ENCODE measurements around the gene TPGS2. TPM values are rescaled to one million over a fixed set of nuclear protein-coding genes. Genes with fewer than 3 reads are reported as not detected.

TPGS2 gene
- total RNA-seq, 2 experiments from 2014 or later, result 77.0 to 83.1 TPM

DNA sequence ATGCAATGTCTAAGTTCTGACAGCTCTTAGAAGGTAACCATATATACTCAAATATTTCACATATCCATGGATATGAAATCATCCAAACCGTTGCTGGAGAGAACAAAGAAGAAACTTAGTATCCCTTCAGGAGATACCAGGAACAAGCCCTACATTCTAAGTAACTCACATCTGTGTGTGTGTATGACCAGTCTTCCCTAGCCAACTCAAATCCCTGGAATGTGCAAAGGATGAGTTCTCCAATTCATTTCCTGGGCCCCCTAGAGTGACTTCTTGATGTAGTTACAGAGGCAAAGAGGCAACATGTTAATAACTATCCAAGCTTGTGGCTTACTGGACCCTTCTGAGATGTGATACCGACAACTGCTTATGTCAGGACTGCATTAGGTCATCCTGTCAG, 20.1 kb downstream of the TPGS2 start:
- ATAC-seq (no peak), DNase-seq (no peak)
- no peaks in the 10 kb centered on the region for H3K9me3 Mint-ChIP-seq
- no peaks in the 10 kb centered on the region for H3K27me3 Mint-ChIP-seq
- ChIA-PET CTCF (interaction anchor here (0.7 to 5.2 kb wide), 10 partner anchors 10 to 121 kb away, joined by 3 to 58 read pairs (median 4); partner anchors contain the start of genes KIAA1328 and TPGS2), POLR2A (no interaction called here)
- H3K27ac Mint-ChIP-seq, result no peak overlapping the region
- intact Hi-C loops (cut with micrococcal nuclease), result loop anchor here (2.0 to 10.0 kb wide), 2 partner anchors 64 to 120 kb away; no protein-coding TSS in a partner anchor
- TF ChIP-seq, protein P1, sequence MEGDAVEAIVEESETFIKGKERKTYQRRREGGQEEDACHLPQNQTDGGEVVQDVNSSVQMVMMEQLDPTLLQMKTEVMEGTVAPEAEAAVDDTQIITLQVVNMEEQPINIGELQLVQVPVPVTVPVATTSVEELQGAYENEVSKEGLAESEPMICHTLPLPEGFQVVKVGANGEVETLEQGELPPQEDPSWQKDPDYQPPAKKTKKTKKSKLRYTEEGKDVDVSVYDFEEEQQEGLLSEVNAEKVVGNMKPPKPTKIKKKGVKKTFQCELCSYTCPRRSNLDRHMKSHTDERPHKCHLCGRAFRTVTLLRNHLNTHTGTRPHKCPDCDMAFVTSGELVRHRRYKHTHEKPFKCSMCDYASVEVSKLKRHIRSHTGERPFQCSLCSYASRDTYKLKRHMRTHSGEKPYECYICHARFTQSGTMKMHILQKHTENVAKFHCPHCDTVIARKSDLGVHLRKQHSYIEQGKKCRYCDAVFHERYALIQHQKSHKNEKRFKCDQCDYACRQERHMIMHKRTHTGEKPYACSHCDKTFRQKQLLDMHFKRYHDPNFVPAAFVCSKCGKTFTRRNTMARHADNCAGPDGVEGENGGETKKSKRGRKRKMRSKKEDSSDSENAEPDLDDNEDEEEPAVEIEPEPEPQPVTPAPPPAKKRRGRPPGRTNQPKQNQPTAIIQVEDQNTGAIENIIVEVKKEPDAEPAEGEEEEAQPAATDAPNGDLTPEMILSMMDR (IDR thresholded peaks at IDR 0.05), result no peak
- peaks cover 8% of the 10 kb centered on the region for H3K4me1 Mint-ChIP-seq (ENCODE audit: low read depth)
- no peak overlapping the region for H3K4me3 Mint-ChIP-seq
- H3K36me3 Mint-ChIP-seq (ENCODE audit: low read depth), result peaks cover 35% of the 10 kb centered on the region

DNA sequence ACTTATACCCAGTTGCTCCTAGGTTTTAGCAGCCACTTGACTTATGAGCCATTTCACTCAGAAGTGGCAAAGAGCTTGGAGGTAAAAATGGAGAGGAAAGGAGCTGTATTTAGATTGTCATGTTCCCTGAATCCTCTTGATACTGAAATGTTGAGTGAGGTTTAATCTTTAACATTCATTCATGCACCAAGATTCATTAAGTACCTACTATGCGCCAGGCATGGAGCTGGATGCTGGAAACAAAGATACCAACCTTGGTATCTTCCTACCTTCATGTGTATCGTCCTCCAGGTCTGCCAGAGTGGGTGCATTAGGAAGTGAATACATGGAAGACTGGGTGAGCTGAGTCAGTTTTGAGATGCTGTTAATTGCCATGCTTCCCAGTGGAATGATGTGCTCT, 23.7 kb downstream of the TPGS2 start:
- DNase-seq (no peak), ATAC-seq (no peak)
- no peak overlapping the region for H3K27ac Mint-ChIP-seq
- ChIA-PET POLR2A (no interaction called here), CTCF (interaction anchor here (5.2 kb wide), 1 partner anchor 117 kb away, joined by 58 read pairs; no protein-coding TSS in a partner anchor)
- H3K4me1 Mint-ChIP-seq (ENCODE audit: low read depth), result peaks cover 4% of the 10 kb centered on the region
- peaks cover 55% of the 10 kb centered on the region for H3K36me3 Mint-ChIP-seq (ENCODE audit: low read depth)
- H3K4me3 Mint-ChIP-seq, result no peak overlapping the region
- H3K9me3 Mint-ChIP-seq, result no peaks in the 10 kb centered on the region
- intact Hi-C loops (cut with micrococcal nuclease), result loop anchor here (10.0 kb wide), 1 partner anchor 60 kb away; no protein-coding TSS in a partner anchor
- H3K27me3 Mint-ChIP-seq, result no peaks in the 10 kb centered on the region
- TF ChIP-seq, protein P1 (IDR thresholded peaks at IDR 0.05), result no peak

DNA sequence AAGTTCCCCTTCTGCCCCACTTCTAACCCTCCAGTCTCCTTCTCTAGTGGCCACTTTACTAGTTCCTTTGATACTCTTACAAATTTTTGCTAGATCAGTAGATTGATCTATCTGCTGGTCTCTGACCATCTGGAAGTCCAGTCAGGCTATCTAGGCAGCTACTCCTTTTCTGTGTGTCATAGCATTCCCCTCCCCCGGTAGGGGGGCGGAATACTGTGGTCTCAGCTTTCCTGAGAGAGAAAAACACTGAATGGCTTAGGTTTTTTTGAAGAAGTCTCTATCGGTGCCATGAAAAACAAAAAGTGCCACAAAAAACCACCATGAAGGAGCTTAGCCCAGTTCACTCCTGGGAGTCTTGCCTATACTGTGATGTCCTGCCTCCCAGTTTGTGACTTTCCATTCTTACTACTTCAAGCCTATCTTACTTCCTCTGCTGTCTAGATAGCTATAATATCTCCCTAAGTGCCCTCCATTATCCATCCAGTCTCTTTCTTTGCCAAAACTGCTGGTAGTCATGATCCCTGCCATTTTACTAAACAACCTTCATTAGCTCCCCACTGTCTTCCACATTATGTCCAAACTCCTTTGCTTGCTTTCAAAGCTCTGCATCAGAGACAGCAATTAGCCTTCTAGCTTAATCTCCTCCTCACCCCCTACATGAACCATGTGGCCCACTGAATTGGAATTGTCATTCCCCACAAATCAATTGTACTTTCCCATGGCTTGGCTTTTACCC, 29.9 kb downstream of the TPGS2 start:
- TF ChIP-seq, protein P1 (IDR thresholded peaks at IDR 0.05), result no peak
- ATAC-seq (no peak), DNase-seq (no peak)
- H3K36me3 Mint-ChIP-seq (ENCODE audit: low read depth), result peaks cover 47% of the 10 kb centered on the region
- CTCF ChIA-PET, result interaction anchor here (1.8 to 1.9 kb wide), 2 partner anchors 10 to 12 kb away, joined by 6 read pairs; no protein-coding TSS in a partner anchor
- H3K4me3 Mint-ChIP-seq, result no peak overlapping the region
- no peaks in the 10 kb centered on the region for H3K4me1 Mint-ChIP-seq (ENCODE audit: low read depth)
- H3K27ac Mint-ChIP-seq, result no peak overlapping the region
- intact Hi-C loops (cut with micrococcal nuclease), result no loop called here
- POLR2A ChIA-PET, result interaction anchor here (0.6 kb wide), 1 partner anchor 24 kb away, joined by 3 read pairs; no protein-coding TSS in a partner anchor
- H3K27me3 Mint-ChIP-seq, result no peaks in the 10 kb centered on the region
- no peaks in the 10 kb centered on the region for H3K9me3 Mint-ChIP-seq

DNA sequence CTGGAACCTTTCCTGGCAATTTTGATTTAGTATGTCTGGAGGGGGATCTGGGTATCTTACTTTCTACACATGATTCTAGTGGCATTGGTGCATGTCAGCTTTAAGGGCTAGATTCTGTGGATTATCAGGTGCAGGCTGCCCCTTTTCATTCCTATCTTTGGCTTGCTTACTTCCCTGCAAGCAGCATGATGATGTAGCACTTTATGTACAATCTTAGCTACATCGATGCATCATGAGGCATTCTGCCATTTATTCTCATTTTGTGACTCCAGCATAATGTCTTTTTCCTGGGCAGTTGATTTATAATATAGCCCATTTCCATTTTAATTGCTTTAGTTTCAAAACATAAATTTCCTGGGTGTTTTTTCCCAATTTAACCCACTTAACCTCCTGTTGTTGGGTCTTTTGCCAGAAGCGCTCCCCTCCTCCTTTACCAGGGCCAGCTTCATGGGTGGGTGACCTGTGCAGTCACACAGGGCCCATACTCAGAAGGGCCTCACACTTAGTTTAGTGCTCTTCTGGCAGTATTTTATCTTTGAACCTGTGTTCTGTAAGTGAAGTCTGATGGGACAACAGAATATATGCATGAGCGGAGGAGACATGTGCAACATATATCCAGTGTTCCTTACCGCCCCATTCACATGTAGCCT, 36.0 kb downstream of the TPGS2 start:
- intact Hi-C loops (cut with micrococcal nuclease), result no loop called here
- ATAC-seq, result no peak
- POLR2A ChIA-PET, result no interaction called here
- Mint-ChIP-seq H3K27me3 (no peaks in the 10 kb centered on the region), H3K9me3 (peaks cover 11% of the 10 kb centered on the region), H3K4me1 (ENCODE audit: low read depth) (no peaks in the 10 kb centered on the region), H3K27ac (no peak overlapping the region), H3K4me3 (no peak overlapping the region), H3K36me3 (ENCODE audit: low read depth) (peaks cover 51% of the 10 kb centered on the region)
- DNase-seq, result no peak
- TF ChIP-seq, protein P1 (IDR thresholded peaks at IDR 0.05), result no peak
- CTCF ChIA-PET, result no interaction called here

DNA sequence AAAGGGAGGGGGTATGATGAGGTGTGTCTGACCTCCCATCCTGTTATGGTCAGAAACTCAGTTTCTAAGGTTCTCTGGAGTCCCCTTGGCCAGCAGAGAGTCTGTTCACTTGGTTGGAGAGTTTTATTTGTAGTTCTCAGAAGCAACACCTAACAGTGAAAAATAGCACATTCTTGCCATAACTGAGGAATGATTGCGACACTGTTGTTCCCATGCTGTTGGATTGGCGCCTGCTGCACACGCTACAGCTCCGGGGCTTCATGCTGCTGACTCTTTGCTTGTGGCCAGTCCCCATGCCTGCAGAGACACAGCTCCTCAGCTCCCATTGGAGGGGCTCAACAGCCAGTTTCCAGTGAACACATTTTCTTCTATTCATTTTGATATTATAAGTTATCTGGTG, 42.1 kb downstream of the TPGS2 start:
- H3K9me3 Mint-ChIP-seq, result peaks cover 11% of the 10 kb centered on the region
- TF ChIP-seq, protein P1 (IDR thresholded peaks at IDR 0.05), result no peak
- DNase-seq (no peak), ATAC-seq (no peak)
- H3K36me3 Mint-ChIP-seq (ENCODE audit: low read depth), result peaks cover 31% of the 10 kb centered on the region
- ChIA-PET CTCF (no interaction called here), POLR2A (no interaction called here)
- H3K4me1 Mint-ChIP-seq (ENCODE audit: low read depth), result no peaks in the 10 kb centered on the region
- H3K27me3 Mint-ChIP-seq, result no peaks in the 10 kb centered on the region
- no peak overlapping the region for H3K27ac Mint-ChIP-seq
- intact Hi-C loops (cut with micrococcal nuclease), result no loop called here
- no peak overlapping the region for H3K4me3 Mint-ChIP-seq

Measured in activated CD8-positive, alpha-beta T cell treated with anti-CD3 and anti-CD28 coated beads for 36 hours (primary cell).